Measurements from ENCODE around the gene CPSF4L. TPM values are rescaled to one million over a fixed set of nuclear protein-coding genes. Genes with fewer than 3 reads are reported as not detected.
A peak's percentile ranks its signal among the peaks of the same experiment; 100 is the strongest.
"Not testable (repeated sequence)": the region's sequence is repeated elsewhere in the genome, so short reads cannot be mapped to it uniquely, and the experiment has no call there.

The CPSF4L gene
- polyA plus RNA-seq: not detected

DNA sequence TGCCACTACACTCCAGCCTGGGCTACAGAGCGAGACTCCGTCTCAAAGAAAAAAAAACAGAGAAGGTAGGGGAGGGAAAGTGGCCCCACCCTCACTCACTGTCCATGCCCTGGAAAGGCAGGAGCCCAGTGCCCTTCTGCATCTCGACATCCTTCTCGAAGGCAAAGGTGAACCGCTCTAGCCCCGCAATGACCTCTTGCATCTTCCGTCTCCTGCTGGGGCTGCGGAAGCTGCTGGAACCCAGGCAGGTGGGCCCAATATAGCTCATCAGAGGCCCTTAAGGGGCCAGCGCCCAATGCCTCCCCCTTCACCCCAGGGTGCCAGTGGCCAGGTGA lies at the start of gene CPSF4L:
Gene CPSF4L (minus strand): TSS at position 264 of the 335 bp plus-strand sequence. CDS start 62 bp downstream, at position 202.
- peaks cover 1% of the 10 kb centered on the region for H3K27me3 Mint-ChIP-seq
- H3K9me3 Mint-ChIP-seq: peaks cover 0 to 2% (median 0%) of the 10 kb centered on the region in 3 donors
- H3K4me3 Mint-ChIP-seq: peak within 1 kb of the TSS in 2 of 4 donors; percentile 39 to 61
- no peaks in the 10 kb centered on the region for H3K4me1 Mint-ChIP-seq
- H3K36me3 Mint-ChIP-seq: no peaks in the 10 kb centered on the region
- H3K27ac Mint-ChIP-seq: no peak within 1 kb of the TSS

DNA sequence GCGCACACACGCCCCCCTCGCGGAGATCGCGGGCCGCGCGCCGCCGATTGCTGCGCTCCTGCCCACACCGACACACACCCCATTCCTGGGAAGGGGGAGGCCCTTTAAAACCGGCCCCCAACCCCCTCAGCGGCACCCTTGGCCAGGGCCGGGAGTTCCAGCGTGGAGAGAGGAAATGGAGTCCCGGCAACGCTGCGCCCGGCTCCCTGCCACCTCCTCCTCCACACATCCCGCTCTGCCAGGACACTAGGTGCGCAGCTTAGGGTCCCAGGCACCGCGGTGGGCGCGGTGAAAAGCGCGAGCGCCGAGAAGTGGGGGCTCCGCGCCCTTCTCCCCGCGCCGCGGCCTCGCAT lies 49.7 kb upstream of the CPSF4L start:
- Mint-ChIP-seq H3K9me3 (peaks cover 0 to 2% (median 0%) of the 10 kb centered on the region in 3 donors), H3K27ac (peak overlapping the region; percentile 40 to 80 (median 80)), H3K36me3 (no peaks in the 10 kb centered on the region), H3K4me3 (peak overlapping the region; percentile 85 to 94 (median 92)), H3K4me1 (peaks cover 6 to 14% (median 12%) of the 10 kb centered on the region in 3 donors), H3K27me3 (peaks cover 7% of the 10 kb centered on the region)

- Mint-ChIP-seq H3K4me3 (peak overlapping the region; percentile 76 to 92 (median 87)), H3K27ac (peak overlapping the region; percentile 53 to 80 (median 80)), H3K27me3 (peaks cover 9% of the 10 kb centered on the region), H3K9me3 (peaks cover 0 to 2% (median 0%) of the 10 kb centered on the region in 3 donors), H3K36me3 (no peaks in the 10 kb centered on the region), H3K4me1 (peaks cover 7 to 14% (median 10%) of the 10 kb centered on the region in 3 donors)
Observed at GRCh38 chr17:73309727-73310596, 48.3 kb upstream of the CPSF4L start.

DNA sequence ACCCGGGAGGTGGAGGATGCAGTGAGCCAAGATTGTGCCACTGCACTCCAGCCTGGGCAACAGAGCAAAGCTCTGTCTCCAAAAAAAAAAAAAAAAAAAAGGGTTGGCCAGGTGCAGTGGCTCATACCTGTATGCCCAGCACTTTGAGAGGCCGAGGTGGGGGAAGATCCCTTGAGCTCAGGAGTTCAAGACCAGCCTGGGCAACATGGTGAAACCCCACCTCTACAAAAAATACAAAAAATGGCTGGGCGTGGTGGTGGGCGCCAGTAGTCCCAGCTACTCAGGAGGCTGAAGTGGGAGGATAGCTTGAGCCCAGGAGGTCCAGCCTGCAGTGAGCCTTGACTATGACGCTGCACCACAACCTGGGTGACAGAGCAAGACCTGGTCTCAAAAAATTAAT lies 47.3 kb upstream of the CPSF4L start:
- not testable (repeated sequence) for H3K36me3 Mint-ChIP-seq, H3K27ac Mint-ChIP-seq, H3K9me3 Mint-ChIP-seq
- peaks cover 11% of the 10 kb centered on the region for H3K27me3 Mint-ChIP-seq
- peaks cover 8 to 12% (median 9%) of the 10 kb centered on the region in 3 donors for H3K4me1 Mint-ChIP-seq
- H3K4me3 Mint-ChIP-seq: peak overlapping the region in 1 of 4 donors; percentile 90

- no peaks in the 10 kb centered on the region for H3K36me3 Mint-ChIP-seq
- peaks cover 8 to 10% (median 9%) of the 10 kb centered on the region in 3 donors for H3K4me1 Mint-ChIP-seq
- H3K27me3 Mint-ChIP-seq: peaks cover 11% of the 10 kb centered on the region
- H3K4me3 Mint-ChIP-seq: peak overlapping the region in 1 of 4 donors; percentile 68
- peaks cover 0 to 2% (median 0%) of the 10 kb centered on the region in 3 donors for H3K9me3 Mint-ChIP-seq
- H3K27ac Mint-ChIP-seq: no peak overlapping the region
Observed at GRCh38 chr17:73308017-73308823, 46.5 kb upstream of the CPSF4L start.

- Mint-ChIP-seq H3K27ac (no peak overlapping the region), H3K27me3 (peaks cover 11% of the 10 kb centered on the region), H3K9me3 (peaks cover 0 to 2% (median 0%) of the 10 kb centered on the region in 3 donors), H3K36me3 (peaks cover under 1% of the 10 kb centered on the region), H3K4me3 (no peak overlapping the region), H3K4me1 (peaks cover 8 to 10% (median 9%) of the 10 kb centered on the region in 3 donors)
Observed at GRCh38 chr17:73307130-73307529, 45.5 kb upstream of the CPSF4L start.

DNA sequence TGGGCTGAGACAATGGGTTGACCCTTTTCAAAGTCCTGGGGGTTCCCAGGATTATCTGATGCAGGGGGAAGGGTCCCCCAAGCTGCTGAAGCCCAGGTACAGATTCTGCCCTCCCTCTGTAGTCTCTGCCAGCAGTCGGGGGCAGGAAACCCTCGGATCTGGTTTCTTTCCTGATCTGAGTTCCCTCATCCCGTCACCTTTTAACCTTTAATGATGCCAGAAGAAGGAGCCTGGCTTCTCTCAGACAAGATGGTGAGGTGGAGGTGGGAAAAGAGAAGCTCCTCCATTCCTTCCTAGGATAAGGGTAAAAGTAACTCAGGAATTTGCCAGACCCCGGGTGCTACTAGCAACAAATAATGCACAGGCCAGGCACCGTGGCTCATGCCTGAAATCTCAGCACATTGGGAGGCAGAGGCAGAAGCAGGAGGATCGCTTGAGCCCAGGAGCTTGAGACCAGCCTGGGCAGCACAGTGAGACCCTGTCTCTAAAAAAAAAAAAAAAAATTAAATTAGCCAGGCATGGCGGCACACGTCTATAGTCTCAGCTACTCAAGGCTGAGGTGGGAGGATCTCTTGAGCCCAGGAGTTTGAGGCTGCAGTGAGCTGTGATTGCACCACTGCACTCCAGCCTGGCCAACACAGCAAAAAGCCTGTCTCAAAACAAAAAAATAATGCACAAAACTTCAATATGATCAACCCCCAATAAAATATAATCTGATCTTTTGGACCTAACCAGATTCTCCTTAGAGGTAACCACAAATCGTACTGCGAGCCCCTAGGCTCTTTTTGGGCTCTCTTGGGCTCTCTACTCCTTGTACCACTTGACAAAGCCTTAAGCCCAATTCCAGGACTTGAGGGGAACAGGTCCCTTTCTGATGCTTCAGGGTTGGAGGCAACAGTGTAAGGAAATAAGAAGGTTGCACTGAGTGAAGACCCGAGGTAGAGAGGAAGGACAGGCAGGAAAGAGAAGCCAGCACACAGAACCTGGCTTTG lies 44.5 kb upstream of the CPSF4L start:
- Mint-ChIP-seq H3K9me3 (peaks cover 0 to 2% (median 0%) of the 10 kb centered on the region in 3 donors), H3K4me3 (peak overlapping the region in 1 of 4 donors; percentile 55), H3K4me1 (peaks cover 8 to 10% (median 9%) of the 10 kb centered on the region in 3 donors), H3K27me3 (peaks cover 11% of the 10 kb centered on the region), H3K27ac (no peak overlapping the region), H3K36me3 (peaks cover 2% of the 10 kb centered on the region)

GRCh38 chr17:73304971-73305812 lies 43.5 kb upstream of the CPSF4L start:
- H3K9me3 Mint-ChIP-seq: peaks cover 0 to 2% (median 0%) of the 10 kb centered on the region in 3 donors
- H3K4me1 Mint-ChIP-seq: peaks cover 6 to 8% (median 6%) of the 10 kb centered on the region in 3 donors
- H3K36me3 Mint-ChIP-seq: peaks cover 2% of the 10 kb centered on the region
- no peak overlapping the region for H3K27ac Mint-ChIP-seq
- peak overlapping the region in 2 of 4 donors; percentile 26 to 33 for H3K4me3 Mint-ChIP-seq
- H3K27me3 Mint-ChIP-seq: peaks cover 11% of the 10 kb centered on the region

GRCh38 chr17:73304438-73304837 lies 42.8 kb upstream of the CPSF4L start:
- peaks cover 8% of the 10 kb centered on the region for H3K27me3 Mint-ChIP-seq
- H3K27ac Mint-ChIP-seq: no peak overlapping the region
- peaks cover 2% of the 10 kb centered on the region for H3K36me3 Mint-ChIP-seq
- no peak overlapping the region for H3K4me3 Mint-ChIP-seq
- no peaks in the 10 kb centered on the region for H3K9me3 Mint-ChIP-seq
- peaks cover 0 to 5% (median 3%) of the 10 kb centered on the region in 3 donors for H3K4me1 Mint-ChIP-seq

GRCh38 chr17:73302189-73302588 lies 40.5 kb upstream of the CPSF4L start:
- peaks cover 2% of the 10 kb centered on the region for H3K36me3 Mint-ChIP-seq
- no peak overlapping the region for H3K27ac Mint-ChIP-seq
- H3K9me3 Mint-ChIP-seq: no peaks in the 10 kb centered on the region
- H3K4me1 Mint-ChIP-seq: peaks cover 0 to 7% (median 3%) of the 10 kb centered on the region in 3 donors
- peaks cover 7% of the 10 kb centered on the region for H3K27me3 Mint-ChIP-seq
- no peak overlapping the region for H3K4me3 Mint-ChIP-seq

DNA sequence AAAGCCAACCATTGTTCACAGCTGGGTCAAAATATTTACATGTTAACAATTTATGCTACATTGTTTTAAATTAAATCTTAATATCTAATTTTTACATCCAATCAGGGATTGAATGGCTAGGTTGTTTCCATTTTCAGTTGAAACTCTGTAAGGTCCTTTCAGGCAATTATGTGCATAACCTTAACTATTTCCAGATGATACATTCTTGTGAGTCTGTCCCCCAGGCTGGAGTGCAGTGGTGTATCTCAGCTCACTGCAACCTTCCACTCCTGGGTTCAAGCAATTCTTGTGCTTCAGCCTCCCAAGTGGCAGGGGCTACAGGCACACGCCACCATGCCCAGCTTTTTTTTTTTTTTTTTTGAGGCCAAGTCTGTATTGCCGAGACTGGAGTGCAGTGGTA lies 39.7 kb upstream of the CPSF4L start:
- H3K4me3 Mint-ChIP-seq: no peak overlapping the region
- peaks cover 2% of the 10 kb centered on the region for H3K36me3 Mint-ChIP-seq
- no peak overlapping the region for H3K27ac Mint-ChIP-seq
- H3K4me1 Mint-ChIP-seq: peaks cover 0 to 7% (median 3%) of the 10 kb centered on the region in 3 donors
- no peaks in the 10 kb centered on the region for H3K9me3 Mint-ChIP-seq
- H3K27me3 Mint-ChIP-seq: peaks cover 6% of the 10 kb centered on the region

- no peak overlapping the region for H3K27ac Mint-ChIP-seq
- no peaks in the 10 kb centered on the region for H3K9me3 Mint-ChIP-seq
- peaks cover 2% of the 10 kb centered on the region for H3K36me3 Mint-ChIP-seq
- H3K27me3 Mint-ChIP-seq: peaks cover 6% of the 10 kb centered on the region
- peaks cover 0 to 5% (median 2%) of the 10 kb centered on the region in 3 donors for H3K4me1 Mint-ChIP-seq
- H3K4me3 Mint-ChIP-seq: no peak overlapping the region
Observed at GRCh38 chr17:73300392-73300791, 38.7 kb upstream of the CPSF4L start.

All from IgD-negative memory B cell (primary cell).